Measurements from ENCODE around the gene ANKRD13D. TPM values are rescaled to one million over a fixed set of nuclear protein-coding genes. Genes with fewer than 3 reads are reported as not detected.
"Not testable (repeated sequence)": the region's sequence is repeated elsewhere in the genome, so short reads cannot be mapped to it uniquely, and the experiment has no call there.

Gene ANKRD13D
- polyA plus RNA-seq, 2 donors, result 36.8 to 87.3 TPM

- no peaks in the 10 kb centered on the region for H3K27me3 ChIP-seq (ENCODE audit: control insufficient read depth in 1 of 2, insufficient read depth in 2 of 2, low read length in 2 of 2)
- no peak overlapping the region for H3K4me3 ChIP-seq (ENCODE audit: low read depth in 1 of 2, low read length in 2 of 2)
- H3K4me1 ChIP-seq (ENCODE audit: control insufficient read depth in 2 of 2, insufficient read depth in 2 of 2, low read length in 1 of 2), result peaks cover 2 to 28% of the 10 kb centered on the region in 2 donors
- H3K9me3 ChIP-seq (ENCODE audit: control insufficient read depth in 2 of 2, insufficient read depth in 1 of 2, low read depth in 1 of 2, low read length in 1 of 2), result no peaks in the 10 kb centered on the region
- peak overlapping the region; percentile 40 to 71 for H3K27ac ChIP-seq (ENCODE audit: low read depth in 2 of 2, low read length in 1 of 2)
- H3K36me3 ChIP-seq (ENCODE audit: control insufficient read depth in 2 of 2, insufficient read depth in 2 of 2, low read length in 1 of 2), result peaks cover 0 to 10% of the 10 kb centered on the region in 2 donors
- 70 to 75% methylated on average over 9 of the region's 9 CpGs for WGBS, 2 donors
Measured at GRCh38 chr11:67315325-67315909, 26.3 kb downstream of the ANKRD13D start.

DNA sequence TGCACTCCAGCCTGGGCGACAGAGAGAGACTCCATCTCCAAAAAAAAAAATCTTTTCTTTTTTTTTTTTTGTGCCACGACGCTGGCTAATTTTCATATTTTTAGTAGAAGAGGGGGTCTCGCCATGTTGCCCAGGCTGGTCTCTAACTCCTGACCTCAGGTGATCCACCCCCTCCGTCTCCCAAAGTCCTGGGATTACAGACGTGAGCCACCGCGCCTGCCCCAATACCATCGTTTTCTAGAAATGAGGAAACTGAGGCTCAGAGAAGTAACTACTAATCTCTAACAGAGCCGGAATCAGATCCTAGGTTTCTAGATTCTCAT, 27.7 kb downstream of the ANKRD13D start:
- H3K4me1 ChIP-seq (ENCODE audit: control insufficient read depth in 2 of 2, insufficient read depth in 2 of 2, low read length in 1 of 2), result peaks cover 2 to 17% of the 10 kb centered on the region in 2 donors
- H3K27ac ChIP-seq (ENCODE audit: low read depth in 2 of 2, low read length in 1 of 2), result peak overlapping the region; percentile 93 to 99
- peak overlapping the region; percentile 74 to 83 for H3K4me3 ChIP-seq (ENCODE audit: low read depth in 1 of 2, low read length in 2 of 2)

GRCh38 chr11:67317205-67317887, 28.2 kb downstream of the ANKRD13D start:
- Histone ChIP-seq H3K4me3 (ENCODE audit: low read depth in 1 of 2, low read length in 2 of 2) (peak overlapping the region; percentile 74 to 83), H3K27ac (ENCODE audit: low read depth in 2 of 2, low read length in 1 of 2) (peak overlapping the region; percentile 93 to 99), H3K9me3 (ENCODE audit: control insufficient read depth in 2 of 2, insufficient read depth in 1 of 2, low read depth in 1 of 2, low read length in 1 of 2) (no peaks in the 10 kb centered on the region), H3K36me3 (ENCODE audit: control insufficient read depth in 2 of 2, insufficient read depth in 2 of 2, low read length in 1 of 2) (no peaks in the 10 kb centered on the region), H3K4me1 (ENCODE audit: control insufficient read depth in 2 of 2, insufficient read depth in 2 of 2, low read length in 1 of 2) (peaks cover 2 to 12% of the 10 kb centered on the region in 2 donors), H3K27me3 (ENCODE audit: control insufficient read depth in 1 of 2, insufficient read depth in 2 of 2, low read length in 2 of 2) (no peaks in the 10 kb centered on the region)
- 0 to 1% methylated on average over 55 of the region's 55 CpGs for WGBS, 2 donors

More for the DNA sequence above, 27.7 kb downstream of the ANKRD13D start:
- WGBS, 2 donors, result 0 to 1% methylated on average over 10 of the region's 10 CpGs
- H3K36me3 ChIP-seq (ENCODE audit: control insufficient read depth in 2 of 2, insufficient read depth in 2 of 2, low read length in 1 of 2), result no peaks in the 10 kb centered on the region
- no peaks in the 10 kb centered on the region for H3K9me3 ChIP-seq (ENCODE audit: control insufficient read depth in 2 of 2, insufficient read depth in 1 of 2, low read depth in 1 of 2, low read length in 1 of 2)
- H3K27me3 ChIP-seq (ENCODE audit: control insufficient read depth in 1 of 2, insufficient read depth in 2 of 2, low read length in 2 of 2), result no peaks in the 10 kb centered on the region

DNA sequence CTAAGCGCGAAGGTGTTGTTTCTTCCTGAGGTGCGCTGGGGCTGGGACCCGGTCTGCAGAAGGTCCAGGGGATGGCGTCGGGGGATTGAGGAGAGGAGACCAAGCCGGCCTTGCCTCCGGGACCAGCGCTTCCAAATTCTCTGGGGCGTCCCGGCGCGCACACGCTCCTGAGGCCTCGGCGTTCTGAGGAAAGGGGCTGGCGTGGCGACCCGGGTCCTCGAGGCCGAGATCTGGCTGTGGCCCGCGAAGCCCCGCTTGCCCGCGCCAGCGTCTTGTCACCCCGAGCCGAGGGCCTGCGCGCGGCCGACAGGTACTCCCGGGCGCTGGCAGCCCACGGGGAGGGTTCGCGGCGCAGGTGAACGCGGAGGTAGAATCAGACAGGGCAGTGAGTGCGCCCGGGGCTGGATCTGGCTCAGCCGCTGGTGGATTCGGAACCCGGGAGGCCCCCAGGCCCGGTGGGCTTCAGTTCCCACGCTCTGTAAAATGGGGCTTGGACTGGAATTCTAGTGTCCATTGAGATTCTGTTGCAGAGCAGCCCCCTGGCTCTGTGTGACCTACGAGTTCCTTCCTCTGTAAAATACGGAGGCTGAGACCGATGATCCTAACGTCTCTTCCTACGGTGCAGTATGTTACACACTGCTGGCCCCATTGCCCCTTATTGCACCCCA, 28.9 kb downstream of the ANKRD13D start:
- WGBS, 2 donors, result 0% methylated on average over 36 to 53 of the region's 53 CpGs
- H3K27ac ChIP-seq (ENCODE audit: low read depth in 2 of 2, low read length in 1 of 2), result peak overlapping the region; percentile 93 to 99
- H3K4me1 ChIP-seq (ENCODE audit: control insufficient read depth in 2 of 2, insufficient read depth in 2 of 2, low read length in 1 of 2), result peaks cover 2 to 8% of the 10 kb centered on the region in 2 donors

DNA sequence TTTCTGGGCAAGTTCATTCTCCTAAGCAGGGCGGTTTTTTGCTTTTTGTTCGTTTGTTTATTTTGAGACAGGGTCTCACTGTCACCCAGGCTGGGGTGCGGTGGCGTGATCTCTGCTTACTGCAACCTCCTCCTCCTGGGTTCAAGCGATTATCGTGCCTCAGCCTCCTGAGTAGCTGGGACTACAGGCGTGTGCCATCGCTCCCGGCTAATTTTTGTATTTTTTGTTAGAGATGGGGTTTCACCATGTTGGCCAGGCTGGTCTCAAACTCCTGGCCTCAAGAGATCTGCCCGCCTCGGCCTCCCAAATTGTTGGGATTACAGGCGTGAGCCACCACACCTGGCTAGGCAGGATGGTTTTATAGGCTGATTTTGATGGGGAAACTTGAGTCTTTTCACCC, 29.8 kb downstream of the ANKRD13D start:
- not testable (repeated sequence) for H3K27ac ChIP-seq (ENCODE audit: low read depth in 2 of 2, low read length in 1 of 2); H3K27me3 ChIP-seq (ENCODE audit: control insufficient read depth in 1 of 2, insufficient read depth in 2 of 2, low read length in 2 of 2); H3K36me3 ChIP-seq (ENCODE audit: control insufficient read depth in 2 of 2, insufficient read depth in 2 of 2, low read length in 1 of 2); H3K9me3 ChIP-seq (ENCODE audit: control insufficient read depth in 2 of 2, insufficient read depth in 1 of 2, low read depth in 1 of 2, low read length in 1 of 2); H3K4me1 ChIP-seq (ENCODE audit: control insufficient read depth in 2 of 2, insufficient read depth in 2 of 2, low read length in 1 of 2)
- peak overlapping the region in 1 of 2 donors; percentile 74 for H3K4me3 ChIP-seq (ENCODE audit: low read depth in 1 of 2, low read length in 2 of 2)
- 86 to 87% methylated on average over 12 of the region's 12 CpGs for WGBS, 2 donors

More for the DNA sequence above, 28.9 kb downstream of the ANKRD13D start:
- Histone ChIP-seq H3K9me3 (ENCODE audit: control insufficient read depth in 2 of 2, insufficient read depth in 1 of 2, low read depth in 1 of 2, low read length in 1 of 2) (no peaks in the 10 kb centered on the region), H3K27me3 (ENCODE audit: control insufficient read depth in 1 of 2, insufficient read depth in 2 of 2, low read length in 2 of 2) (no peaks in the 10 kb centered on the region), H3K36me3 (ENCODE audit: control insufficient read depth in 2 of 2, insufficient read depth in 2 of 2, low read length in 1 of 2) (peaks cover 0 to 4% of the 10 kb centered on the region in 2 donors), H3K4me3 (ENCODE audit: low read depth in 1 of 2, low read length in 2 of 2) (peak overlapping the region; percentile 74 to 83)

DNA sequence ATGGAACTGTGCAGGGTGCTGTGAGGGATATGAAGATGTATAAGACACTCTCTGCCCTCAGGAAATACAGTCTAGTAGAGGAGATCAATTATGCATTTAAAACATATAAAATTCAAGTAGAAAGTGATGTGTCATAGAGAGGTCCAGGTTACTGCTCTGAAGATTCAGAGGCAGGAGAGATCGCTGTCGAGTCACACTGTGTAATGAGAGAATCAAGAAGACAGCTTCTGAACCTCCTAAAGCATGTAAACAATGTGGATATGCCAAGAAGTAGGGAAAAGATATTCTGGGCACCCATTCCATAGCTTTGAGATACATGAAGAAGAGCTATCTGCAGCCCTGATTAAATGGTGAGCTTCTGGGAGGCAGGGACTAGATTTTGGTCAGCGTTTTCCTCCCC, 30.9 kb downstream of the ANKRD13D start:
- H3K36me3 ChIP-seq (ENCODE audit: control insufficient read depth in 2 of 2, insufficient read depth in 2 of 2, low read length in 1 of 2), result peaks cover 0 to 7% of the 10 kb centered on the region in 2 donors
- WGBS, 2 donors, result 72 to 77% methylated on average over 3 of the region's 3 CpGs
- H3K4me3 ChIP-seq (ENCODE audit: low read depth in 1 of 2, low read length in 2 of 2), result no peak overlapping the region
- H3K27me3 ChIP-seq (ENCODE audit: control insufficient read depth in 1 of 2, insufficient read depth in 2 of 2, low read length in 2 of 2), result no peaks in the 10 kb centered on the region
- H3K4me1 ChIP-seq (ENCODE audit: control insufficient read depth in 2 of 2, insufficient read depth in 2 of 2, low read length in 1 of 2), result peaks cover 0 to 2% of the 10 kb centered on the region in 2 donors
- H3K9me3 ChIP-seq (ENCODE audit: control insufficient read depth in 2 of 2, insufficient read depth in 1 of 2, low read depth in 1 of 2, low read length in 1 of 2), result no peaks in the 10 kb centered on the region
- no peak overlapping the region for H3K27ac ChIP-seq (ENCODE audit: low read depth in 2 of 2, low read length in 1 of 2)

- Histone ChIP-seq H3K4me1 (ENCODE audit: control insufficient read depth in 2 of 2, insufficient read depth in 2 of 2, low read length in 1 of 2) (peaks cover 0 to 2% of the 10 kb centered on the region in 2 donors), H3K4me3 (ENCODE audit: low read depth in 1 of 2, low read length in 2 of 2) (no peak overlapping the region), H3K27ac (ENCODE audit: low read depth in 2 of 2, low read length in 1 of 2) (no peak overlapping the region), H3K27me3 (ENCODE audit: control insufficient read depth in 1 of 2, insufficient read depth in 2 of 2, low read length in 2 of 2) (no peaks in the 10 kb centered on the region), H3K36me3 (ENCODE audit: control insufficient read depth in 2 of 2, insufficient read depth in 2 of 2, low read length in 1 of 2) (peaks cover 0 to 7% of the 10 kb centered on the region in 2 donors), H3K9me3 (ENCODE audit: control insufficient read depth in 2 of 2, insufficient read depth in 1 of 2, low read depth in 1 of 2, low read length in 1 of 2) (no peaks in the 10 kb centered on the region)
- 91 to 93% methylated on average over 2 of the region's 2 CpGs for WGBS, 2 donors
Measured at GRCh38 chr11:67320691-67321090, 31.6 kb downstream of the ANKRD13D start.

DNA sequence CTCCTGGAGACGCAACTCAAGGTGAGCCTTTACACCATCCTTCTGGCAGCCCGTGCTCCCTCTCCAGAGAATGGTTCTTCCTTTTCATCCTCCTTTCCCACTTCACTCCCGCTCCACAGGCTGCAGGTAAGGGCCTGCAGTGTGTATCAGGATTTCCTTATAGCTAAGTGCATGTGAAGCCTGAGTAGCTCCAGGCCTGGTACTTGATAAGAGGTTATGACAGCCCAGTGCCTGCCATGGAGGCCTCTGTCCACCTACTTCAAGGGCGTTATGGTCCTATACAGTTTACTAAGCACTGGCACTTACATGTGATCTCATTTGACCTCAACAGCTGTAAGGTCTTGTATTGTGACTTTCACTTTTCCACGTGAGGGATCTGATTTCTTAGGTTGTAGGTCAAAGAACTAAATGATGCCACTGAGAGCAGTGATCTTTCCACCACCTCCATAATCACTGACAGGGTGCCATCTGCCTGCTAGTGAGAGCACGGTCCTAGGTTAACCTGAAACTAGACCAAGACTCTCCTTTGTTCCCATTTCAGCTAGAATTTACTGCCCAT, 32.3 kb downstream of the ANKRD13D start:
- no peak overlapping the region for H3K27ac ChIP-seq (ENCODE audit: low read depth in 2 of 2, low read length in 1 of 2)
- no peaks in the 10 kb centered on the region for H3K27me3 ChIP-seq (ENCODE audit: control insufficient read depth in 1 of 2, insufficient read depth in 2 of 2, low read length in 2 of 2)
- WGBS, 2 donors, result 85 to 86% methylated on average over 6 of the region's 6 CpGs
- peaks cover 0 to 7% of the 10 kb centered on the region in 2 donors for H3K36me3 ChIP-seq (ENCODE audit: control insufficient read depth in 2 of 2, insufficient read depth in 2 of 2, low read length in 1 of 2)
- H3K4me3 ChIP-seq (ENCODE audit: low read depth in 1 of 2, low read length in 2 of 2), result no peak overlapping the region
- peaks cover 0 to 2% of the 10 kb centered on the region in 2 donors for H3K4me1 ChIP-seq (ENCODE audit: control insufficient read depth in 2 of 2, insufficient read depth in 2 of 2, low read length in 1 of 2)
- H3K9me3 ChIP-seq (ENCODE audit: control insufficient read depth in 2 of 2, insufficient read depth in 1 of 2, low read depth in 1 of 2, low read length in 1 of 2), result no peaks in the 10 kb centered on the region

DNA sequence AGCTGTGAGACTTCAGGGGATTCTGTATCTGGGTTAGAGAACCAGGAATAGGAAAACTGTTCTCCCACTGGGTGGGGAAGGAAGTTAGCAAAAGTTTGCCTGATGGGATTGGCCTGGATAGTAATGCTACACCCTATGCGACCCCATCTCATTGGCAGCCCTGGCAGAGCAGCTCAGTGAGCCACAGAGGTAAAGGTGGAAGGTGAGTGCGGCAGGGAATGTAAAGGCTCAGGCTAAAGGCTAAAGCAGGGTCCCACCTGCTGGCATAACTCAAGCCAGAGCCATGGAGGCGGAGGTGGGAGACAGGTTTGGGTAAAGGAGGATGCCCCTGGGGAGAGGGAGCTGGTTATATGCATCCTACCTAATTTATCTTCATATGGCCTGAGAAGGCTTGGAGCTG, 32.9 kb downstream of the ANKRD13D start:
- WGBS, 2 donors, result 93 to 96% methylated on average over 3 of the region's 3 CpGs
- Histone ChIP-seq H3K27me3 (ENCODE audit: control insufficient read depth in 1 of 2, insufficient read depth in 2 of 2, low read length in 2 of 2) (no peaks in the 10 kb centered on the region), H3K4me1 (ENCODE audit: control insufficient read depth in 2 of 2, insufficient read depth in 2 of 2, low read length in 1 of 2) (peaks cover 0 to 2% of the 10 kb centered on the region in 2 donors), H3K27ac (ENCODE audit: low read depth in 2 of 2, low read length in 1 of 2) (no peak overlapping the region), H3K9me3 (ENCODE audit: control insufficient read depth in 2 of 2, insufficient read depth in 1 of 2, low read depth in 1 of 2, low read length in 1 of 2) (no peaks in the 10 kb centered on the region), H3K36me3 (ENCODE audit: control insufficient read depth in 2 of 2, insufficient read depth in 2 of 2, low read length in 1 of 2) (peaks cover 0 to 7% of the 10 kb centered on the region in 2 donors), H3K4me3 (ENCODE audit: low read depth in 1 of 2, low read length in 2 of 2) (no peak overlapping the region)
